Measurements from ENCODE around the gene PRX. TPM values are rescaled to one million over a fixed set of nuclear protein-coding genes. Genes with fewer than 3 reads are reported as not detected.
A peak's percentile ranks its signal among the peaks of the same experiment; 100 is the strongest.

PRX gene
- total and polyA plus RNA-seq, 2 experiments from 2014 or later: 4.2 TPM

DNA sequence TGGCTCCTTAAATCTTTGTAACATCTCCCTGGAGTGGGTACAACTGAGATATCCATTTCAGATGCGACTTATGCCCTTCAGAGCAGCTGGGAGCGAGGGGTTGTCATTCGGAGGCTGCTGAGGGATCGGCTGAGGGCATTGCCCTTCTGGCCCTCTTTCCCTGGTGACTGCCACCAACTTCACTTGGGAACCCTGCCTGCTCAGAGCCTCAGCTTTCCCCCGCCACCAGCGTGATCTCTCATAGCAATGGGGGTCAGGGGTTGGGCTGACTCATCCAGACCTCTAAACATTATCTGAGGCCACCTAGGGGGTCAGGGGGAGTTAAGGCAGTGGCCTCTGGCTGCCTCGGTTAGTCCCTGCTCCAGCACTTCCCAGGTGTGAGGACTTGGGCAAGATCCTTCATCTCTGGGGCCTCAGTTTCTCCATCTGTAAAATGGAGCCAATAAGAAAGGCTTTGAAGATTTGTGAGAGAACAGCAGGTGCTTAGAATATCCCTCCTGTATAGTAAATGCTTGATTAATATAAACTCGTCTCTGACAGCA is 1.1 kb downstream of the PRX start (continued):
- no peak for TF ChIP-seq NANOG (IDR thresholded peaks at IDR 0.05; ENCODE audit: borderline replicate concordance)

DNA sequence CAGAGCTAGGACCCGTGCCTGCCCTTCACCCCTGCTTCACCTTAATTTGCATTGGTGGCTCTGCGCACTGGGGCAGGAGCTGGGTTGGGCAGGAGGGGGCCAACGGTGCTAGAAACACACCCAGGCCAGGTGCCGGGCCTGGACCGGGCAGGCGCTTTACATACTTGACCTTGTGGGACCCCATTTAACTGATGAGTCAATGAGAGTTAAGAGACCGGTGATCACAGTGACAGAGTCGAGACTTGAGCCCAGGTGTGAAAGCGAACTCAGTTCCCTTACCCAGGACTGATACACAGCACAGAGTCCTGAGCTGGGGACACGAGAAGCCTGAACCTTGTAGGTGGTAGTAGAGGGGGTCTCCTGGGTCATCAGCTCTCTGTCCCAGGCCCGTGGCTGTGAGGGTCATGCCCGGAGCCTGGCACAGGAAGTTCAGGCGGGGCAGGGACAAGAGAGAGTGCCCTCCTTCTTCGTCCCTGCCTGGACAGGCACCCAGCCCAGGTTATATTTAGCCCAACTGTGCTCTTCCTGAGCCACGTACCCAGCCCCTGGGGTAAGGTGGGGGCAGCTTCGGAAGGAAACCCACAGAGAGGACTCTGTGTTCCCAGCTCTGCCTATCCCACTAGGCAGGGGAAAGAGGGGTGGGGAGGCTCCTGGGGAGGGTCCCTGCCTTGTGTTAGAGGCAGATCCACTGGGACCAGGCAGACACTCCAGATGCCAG is 1.9 kb downstream of the PRX start:
- no peak overlapping the region; the same call in 2 of the 3 replicates for H3K4me3 Mint-ChIP-seq
- no peak overlapping the region for H3K4me3 ChIP-seq
- DNase-seq (ENCODE audit: low spot score): no peak
- H3K27me3 Mint-ChIP-seq (ENCODE audit: insufficient read depth, low read depth, poor library complexity): peaks cover 4% of the 10 kb centered on the region
- no peak overlapping the region for H3K27ac Mint-ChIP-seq
- H3K9me3 Mint-ChIP-seq: no peaks in the 10 kb centered on the region
- peaks cover 31% of the 10 kb centered on the region for H3K4me1 Mint-ChIP-seq
- H3K36me3 Mint-ChIP-seq (ENCODE audit: low read depth): no peaks in the 10 kb centered on the region
- no peak for ATAC-seq
- H2AFZ ChIP-seq: 0 out of 2 replicates have a peak overlapping the region, but pooled peaks have one; percentile 10
- 0 out of 2 replicates have a peak, but pooled peaks cover 3% of the 10 kb centered on the region for H3F3A ChIP-seq (replicated peaks; ENCODE audit: low read depth)
- no peak overlapping the region; the same call in 1 of the 2 replicates for H3K27ac ChIP-seq (ENCODE audit: low read depth)
- H3K9me2 ChIP-seq (ENCODE audit: insufficient read depth): no peaks in the 10 kb centered on the region
- peaks cover 25% of the 10 kb centered on the region for H3K4me1 ChIP-seq (ENCODE audit: insufficient read depth)
- H3K36me3 ChIP-seq (ENCODE audit: insufficient read depth): no peaks in the 10 kb centered on the region
- no peak overlapping the region for H3K4me2 ChIP-seq
- no peaks in the 10 kb centered on the region for H3K27me3 ChIP-seq (ENCODE audit: insufficient read depth)
- H4K20me1 ChIP-seq (replicated peaks; ENCODE audit: insufficient read depth): no peaks in the 10 kb centered on the region
- no peaks in the 10 kb centered on the region for H3K79me2 ChIP-seq (replicated peaks; ENCODE audit: insufficient read depth)
- TF ChIP-seq CREB1 (CRISPR knock-in tag; IDR thresholded peaks at IDR 0.05; ENCODE audit: low read depth) (no peak), ZNF114 (CRISPR knock-in tag; IDR thresholded peaks at IDR 0.05) (no peak), EZH2 (IDR thresholded peaks at IDR 0.05; ENCODE audit: low read depth, unreplicated experiment) (no peak), STAT1 (IDR thresholded peaks at IDR 0.05; ENCODE audit: unreplicated experiment) (no peak), NANOG (IDR thresholded peaks at IDR 0.05; ENCODE audit: borderline replicate concordance) (no peak), ZNF331 (CRISPR knock-in tag; IDR thresholded peaks at IDR 0.05; ENCODE audit: low read depth) (no peak), JUNB (IDR thresholded peaks at IDR 0.05; ENCODE audit: unreplicated experiment) (no peak)
- TF ChIP-seq, protein P1, sequence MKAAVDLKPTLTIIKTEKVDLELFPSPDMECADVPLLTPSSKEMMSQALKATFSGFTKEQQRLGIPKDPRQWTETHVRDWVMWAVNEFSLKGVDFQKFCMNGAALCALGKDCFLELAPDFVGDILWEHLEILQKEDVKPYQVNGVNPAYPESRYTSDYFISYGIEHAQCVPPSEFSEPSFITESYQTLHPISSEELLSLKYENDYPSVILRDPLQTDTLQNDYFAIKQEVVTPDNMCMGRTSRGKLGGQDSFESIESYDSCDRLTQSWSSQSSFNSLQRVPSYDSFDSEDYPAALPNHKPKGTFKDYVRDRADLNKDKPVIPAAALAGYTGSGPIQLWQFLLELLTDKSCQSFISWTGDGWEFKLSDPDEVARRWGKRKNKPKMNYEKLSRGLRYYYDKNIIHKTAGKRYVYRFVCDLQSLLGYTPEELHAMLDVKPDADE (IDR thresholded peaks at IDR 0.05): no peak
- TF ChIP-seq, protein P2, sequence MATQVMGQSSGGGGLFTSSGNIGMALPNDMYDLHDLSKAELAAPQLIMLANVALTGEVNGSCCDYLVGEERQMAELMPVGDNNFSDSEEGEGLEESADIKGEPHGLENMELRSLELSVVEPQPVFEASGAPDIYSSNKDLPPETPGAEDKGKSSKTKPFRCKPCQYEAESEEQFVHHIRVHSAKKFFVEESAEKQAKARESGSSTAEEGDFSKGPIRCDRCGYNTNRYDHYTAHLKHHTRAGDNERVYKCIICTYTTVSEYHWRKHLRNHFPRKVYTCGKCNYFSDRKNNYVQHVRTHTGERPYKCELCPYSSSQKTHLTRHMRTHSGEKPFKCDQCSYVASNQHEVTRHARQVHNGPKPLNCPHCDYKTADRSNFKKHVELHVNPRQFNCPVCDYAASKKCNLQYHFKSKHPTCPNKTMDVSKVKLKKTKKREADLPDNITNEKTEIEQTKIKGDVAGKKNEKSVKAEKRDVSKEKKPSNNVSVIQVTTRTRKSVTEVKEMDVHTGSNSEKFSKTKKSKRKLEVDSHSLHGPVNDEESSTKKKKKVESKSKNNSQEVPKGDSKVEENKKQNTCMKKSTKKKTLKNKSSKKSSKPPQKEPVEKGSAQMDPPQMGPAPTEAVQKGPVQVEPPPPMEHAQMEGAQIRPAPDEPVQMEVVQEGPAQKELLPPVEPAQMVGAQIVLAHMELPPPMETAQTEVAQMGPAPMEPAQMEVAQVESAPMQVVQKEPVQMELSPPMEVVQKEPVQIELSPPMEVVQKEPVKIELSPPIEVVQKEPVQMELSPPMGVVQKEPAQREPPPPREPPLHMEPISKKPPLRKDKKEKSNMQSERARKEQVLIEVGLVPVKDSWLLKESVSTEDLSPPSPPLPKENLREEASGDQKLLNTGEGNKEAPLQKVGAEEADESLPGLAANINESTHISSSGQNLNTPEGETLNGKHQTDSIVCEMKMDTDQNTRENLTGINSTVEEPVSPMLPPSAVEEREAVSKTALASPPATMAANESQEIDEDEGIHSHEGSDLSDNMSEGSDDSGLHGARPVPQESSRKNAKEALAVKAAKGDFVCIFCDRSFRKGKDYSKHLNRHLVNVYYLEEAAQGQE (IDR thresholded peaks at IDR 0.05; ENCODE audit: unreplicated experiment): no peak
- TF ChIP-seq, protein P3, sequence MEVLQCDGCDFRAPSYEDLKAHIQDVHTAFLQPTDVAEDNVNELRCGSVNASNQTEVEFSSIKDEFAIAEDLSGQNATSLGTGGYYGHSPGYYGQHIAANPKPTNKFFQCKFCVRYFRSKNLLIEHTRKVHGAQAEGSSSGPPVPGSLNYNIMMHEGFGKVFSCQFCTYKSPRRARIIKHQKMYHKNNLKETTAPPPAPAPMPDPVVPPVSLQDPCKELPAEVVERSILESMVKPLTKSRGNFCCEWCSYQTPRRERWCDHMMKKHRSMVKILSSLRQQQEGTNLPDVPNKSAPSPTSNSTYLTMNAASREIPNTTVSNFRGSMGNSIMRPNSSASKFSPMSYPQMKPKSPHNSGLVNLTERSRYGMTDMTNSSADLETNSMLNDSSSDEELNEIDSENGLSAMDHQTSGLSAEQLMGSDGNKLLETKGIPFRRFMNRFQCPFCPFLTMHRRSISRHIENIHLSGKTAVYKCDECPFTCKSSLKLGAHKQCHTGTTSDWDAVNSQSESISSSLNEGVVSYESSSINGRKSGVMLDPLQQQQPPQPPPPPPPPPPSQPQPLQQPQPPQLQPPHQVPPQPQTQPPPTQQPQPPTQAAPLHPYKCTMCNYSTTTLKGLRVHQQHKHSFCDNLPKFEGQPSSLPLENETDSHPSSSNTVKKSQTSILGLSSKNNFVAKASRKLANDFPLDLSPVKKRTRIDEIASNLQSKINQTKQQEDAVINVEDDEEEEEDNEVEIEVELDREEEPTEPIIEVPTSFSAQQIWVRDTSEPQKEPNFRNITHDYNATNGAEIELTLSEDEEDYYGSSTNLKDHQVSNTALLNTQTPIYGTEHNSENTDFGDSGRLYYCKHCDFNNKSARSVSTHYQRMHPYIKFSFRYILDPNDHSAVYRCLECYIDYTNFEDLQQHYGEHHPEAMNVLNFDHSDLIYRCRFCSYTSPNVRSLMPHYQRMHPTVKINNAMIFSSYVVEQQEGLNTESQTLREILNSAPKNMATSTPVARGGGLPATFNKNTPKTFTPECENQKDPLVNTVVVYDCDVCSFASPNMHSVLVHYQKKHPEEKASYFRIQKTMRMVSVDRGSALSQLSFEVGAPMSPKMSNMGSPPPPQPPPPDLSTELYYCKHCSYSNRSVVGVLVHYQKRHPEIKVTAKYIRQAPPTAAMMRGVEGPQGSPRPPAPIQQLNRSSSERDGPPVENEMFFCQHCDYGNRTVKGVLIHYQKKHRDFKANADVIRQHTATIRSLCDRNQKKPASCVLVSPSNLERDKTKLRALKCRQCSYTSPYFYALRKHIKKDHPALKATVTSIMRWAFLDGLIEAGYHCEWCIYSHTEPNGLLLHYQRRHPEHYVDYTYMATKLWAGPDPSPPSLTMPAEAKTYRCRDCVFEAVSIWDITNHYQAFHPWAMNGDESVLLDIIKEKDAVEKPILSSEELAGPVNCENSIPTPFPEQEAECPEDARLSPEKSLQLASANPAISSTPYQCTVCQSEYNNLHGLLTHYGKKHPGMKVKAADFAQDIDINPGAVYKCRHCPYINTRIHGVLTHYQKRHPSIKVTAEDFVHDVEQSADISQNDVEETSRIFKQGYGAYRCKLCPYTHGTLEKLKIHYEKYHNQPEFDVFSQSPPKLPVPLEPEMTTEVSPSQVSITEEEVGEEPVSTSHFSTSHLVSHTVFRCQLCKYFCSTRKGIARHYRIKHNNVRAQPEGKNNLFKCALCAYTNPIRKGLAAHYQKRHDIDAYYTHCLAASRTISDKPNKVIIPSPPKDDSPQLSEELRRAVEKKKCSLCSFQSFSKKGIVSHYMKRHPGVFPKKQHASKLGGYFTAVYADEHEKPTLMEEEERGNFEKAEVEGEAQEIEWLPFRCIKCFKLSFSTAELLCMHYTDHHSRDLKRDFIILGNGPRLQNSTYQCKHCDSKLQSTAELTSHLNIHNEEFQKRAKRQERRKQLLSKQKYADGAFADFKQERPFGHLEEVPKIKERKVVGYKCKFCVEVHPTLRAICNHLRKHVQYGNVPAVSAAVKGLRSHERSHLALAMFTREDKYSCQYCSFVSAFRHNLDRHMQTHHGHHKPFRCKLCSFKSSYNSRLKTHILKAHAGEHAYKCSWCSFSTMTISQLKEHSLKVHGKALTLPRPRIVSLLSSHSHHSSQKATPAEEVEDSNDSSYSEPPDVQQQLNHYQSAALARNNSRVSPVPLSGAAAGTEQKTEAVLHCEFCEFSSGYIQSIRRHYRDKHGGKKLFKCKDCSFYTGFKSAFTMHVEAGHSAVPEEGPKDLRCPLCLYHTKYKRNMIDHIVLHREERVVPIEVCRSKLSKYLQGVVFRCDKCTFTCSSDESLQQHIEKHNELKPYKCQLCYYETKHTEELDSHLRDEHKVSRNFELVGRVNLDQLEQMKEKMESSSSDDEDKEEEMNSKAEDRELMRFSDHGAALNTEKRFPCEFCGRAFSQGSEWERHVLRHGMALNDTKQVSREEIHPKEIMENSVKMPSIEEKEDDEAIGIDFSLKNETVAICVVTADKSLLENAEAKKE (CRISPR knock-in tag; IDR thresholded peaks at IDR 0.05): no peak
- TF ChIP-seq, protein P4, sequence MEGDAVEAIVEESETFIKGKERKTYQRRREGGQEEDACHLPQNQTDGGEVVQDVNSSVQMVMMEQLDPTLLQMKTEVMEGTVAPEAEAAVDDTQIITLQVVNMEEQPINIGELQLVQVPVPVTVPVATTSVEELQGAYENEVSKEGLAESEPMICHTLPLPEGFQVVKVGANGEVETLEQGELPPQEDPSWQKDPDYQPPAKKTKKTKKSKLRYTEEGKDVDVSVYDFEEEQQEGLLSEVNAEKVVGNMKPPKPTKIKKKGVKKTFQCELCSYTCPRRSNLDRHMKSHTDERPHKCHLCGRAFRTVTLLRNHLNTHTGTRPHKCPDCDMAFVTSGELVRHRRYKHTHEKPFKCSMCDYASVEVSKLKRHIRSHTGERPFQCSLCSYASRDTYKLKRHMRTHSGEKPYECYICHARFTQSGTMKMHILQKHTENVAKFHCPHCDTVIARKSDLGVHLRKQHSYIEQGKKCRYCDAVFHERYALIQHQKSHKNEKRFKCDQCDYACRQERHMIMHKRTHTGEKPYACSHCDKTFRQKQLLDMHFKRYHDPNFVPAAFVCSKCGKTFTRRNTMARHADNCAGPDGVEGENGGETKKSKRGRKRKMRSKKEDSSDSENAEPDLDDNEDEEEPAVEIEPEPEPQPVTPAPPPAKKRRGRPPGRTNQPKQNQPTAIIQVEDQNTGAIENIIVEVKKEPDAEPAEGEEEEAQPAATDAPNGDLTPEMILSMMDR (conservative IDR thresholded peaks at IDR 0.05; ENCODE audit: low read depth in 2 of 2): no peak
